Endothelial cell of umbilical vein (primary cell): ENCODE measurements around the gene PIF1. TPM values are rescaled to one million over a fixed set of nuclear protein-coding genes. Genes with fewer than 3 reads are reported as not detected.

ENCODE experiments used
- BruUV-seq: library from RNA; stranded (reverse); fragments of 400-500 nt; replicated peaks from 2 replicates; lab custom pipeline; 2021; lab: Mats Ljungman, UMichigan
- CTCF ChIA-PET: fragments of 300-600, 350-600 bp; sonication (Branson Sonifier 250); formaldehyde crosslinking; loops from one replicate; lab custom pipeline; 2021; ENCODE audit warnings: antibody characterized with exemption, inconsistent platforms; lab: Charles Lee
- POLR2A ChIA-PET: fragments of 300-600, 350-600 bp; sonication (Branson Sonifier 250); formaldehyde crosslinking; loops from one replicate; lab custom pipeline; 2021; ENCODE audit warnings: antibody characterized with exemption, inconsistent platforms; lab: Charles Lee
- DNase-seq: peaks from one replicate; pipeline ENCODE4 v3.0.0-alpha.2; 2011; ENCODE audit warnings: low read depth, low spot score
- FAIRE-seq: peaks from 2 replicates; lab custom pipeline; 2011; peaks lifted over from hg19 to GRCh38; lab: Jason Lieb, UNC
- H2AFZ ChIP-seq: 2 replicates; pipeline ENCODE4 v1.6.0; 2012; ENCODE audit warnings: low read depth, low read length, control low read depth, inconsistent platforms
- H3K27ac ChIP-seq: 2 replicates; pipeline ENCODE4 v1.5.1; 2011; ENCODE audit warnings: low read depth, mild to moderate bottlenecking, control low read depth, low read length, moderate library complexity; ENCODE audit not compliant: insufficient read depth
- H3K27me3 ChIP-seq, 2 experiments: 2 replicates each; pipeline versions ENCODE4 v1.6.0 to v1.6.1; 2011; ENCODE audit warnings: low read length in 2 of 2, mixed read lengths in 1 of 2; ENCODE audit not compliant: control insufficient read depth in 2 of 2, insufficient read depth in 2 of 2
- H3K36me3 ChIP-seq, 2 experiments: 2 replicates in 1 of 2; 3 replicates in 1 of 2; pipeline ENCODE4 v1.5.1; 2011; ENCODE audit warnings: low read length in 2 of 2, mild to moderate bottlenecking in 1 of 2, moderate library complexity in 1 of 2; ENCODE audit not compliant: control insufficient read depth in 2 of 2, insufficient read depth in 2 of 2; ENCODE audit errors: extremely low read depth in 1 of 2
- H3K4me1 ChIP-seq: 3 replicates; pipeline ENCODE4 v1.5.1; 2011; ENCODE audit warnings: mild to moderate bottlenecking, low read length; ENCODE audit not compliant: control insufficient read depth, insufficient read depth; ENCODE audit errors: extremely low read depth
- H3K4me2 ChIP-seq: 2 replicates; pipeline ENCODE4 v1.6.1; 2011; ENCODE audit warnings: low read length, control low read depth, mixed read lengths; ENCODE audit not compliant: insufficient read depth
- H3K4me3 ChIP-seq, 3 experiments: fragments of 200-600 bp in 1 of 3; sonication (generic), shearing (Covaris generic) in 1 of 3; replicated peaks in 1 of 3; 2 replicates each; pipeline ENCODE4 v1.5.1; 2011 to 2016; ENCODE audit warnings: control low read depth in 3 of 3, low read length in 3 of 3, mild to moderate bottlenecking in 2 of 3, inconsistent platforms in 1 of 3, low read depth in 1 of 3, moderate library complexity in 1 of 3; ENCODE audit not compliant: insufficient read depth in 1 of 3
- H3K79me2 ChIP-seq: 2 replicates; pipeline ENCODE4 v1.6.0; 2012; ENCODE audit warnings: low read length, inconsistent platforms; ENCODE audit not compliant: control insufficient read depth, insufficient read depth
- H3K9ac ChIP-seq: replicated peaks from 2 replicates; pipeline ENCODE3; 2011; ENCODE audit warnings: low read length, control low read depth; ENCODE audit not compliant: insufficient read depth; ENCODE audit errors: extremely low read depth
- H3K9me1 ChIP-seq: replicated peaks from 3 replicates; pipeline ENCODE4 v1.6.0; 2011; ENCODE audit warnings: mild to moderate bottlenecking, low read length; ENCODE audit not compliant: control insufficient read depth, insufficient read depth; ENCODE audit errors: extremely low read depth
- H3K9me3 ChIP-seq: replicated peaks from 2 replicates; pipeline ENCODE4 v1.5.1; 2012; ENCODE audit warnings: low read length, inconsistent platforms; ENCODE audit not compliant: control insufficient read depth, insufficient read depth
- H4K20me1 ChIP-seq: replicated peaks from 2 replicates; pipeline ENCODE3; 2011; ENCODE audit warnings: mild to moderate bottlenecking, low read length; ENCODE audit not compliant: control insufficient read depth, insufficient read depth; ENCODE audit errors: extremely low read depth
- CTCF ChIP-seq, 2 donors: IDR thresholded peaks; 1 replicate in 1 of 2; 2 replicates in 1 of 2; pipeline ENCODE4 v1.5.1; 2011; ENCODE audit warnings: low read length in 2 of 2, mild to moderate bottlenecking in 2 of 2, moderate library complexity in 2 of 2, control low read depth in 1 of 2, inconsistent platforms in 1 of 2, low read depth in 1 of 2; ENCODE audit not compliant: insufficient read depth in 1 of 2; ENCODE audit errors: extremely low read depth in 1 of 2
- FOS ChIP-seq: IDR thresholded peaks from 2 replicates; pipeline ENCODE4 v1.6.1; 2011; ENCODE audit warnings: mild to moderate bottlenecking, low read length, moderate library complexity, borderline replicate concordance; ENCODE audit not compliant: insufficient read depth
- MYC ChIP-seq: IDR thresholded peaks from one replicate; pipeline ENCODE4 v1.6.1; 2011; ENCODE audit warnings: mild to moderate bottlenecking, low read depth, low read length
- POLR2A ChIP-seq: IDR thresholded peaks from 2 replicates; pipeline ENCODE4 v1.6.1; 2012; ENCODE audit warnings: low read depth, mild to moderate bottlenecking, control low read depth, low read length
- dilution Hi-C: fragments of 300-500 bp; cut with MboI; formaldehyde crosslinking; loops from one replicate; pipeline ENCODE4 v1.15.0; 2019; ENCODE audit warnings: low sequenced_read_pairs; ENCODE audit not compliant: extremely low pct_ligation_motif_present
- intact Hi-C: fragments of 100-400 bp; cut with micrococcal nuclease; formaldehyde crosslinking; loops from one replicate; pipeline ENCODE4 v1.10.0; 2022
- polyA plus RNA-seq, 4 experiments: library from polyadenylated mRNA; depleted of rRNA in 3 of 4; stranded (reverse) in 3 of 4; unstranded in 1 of 4; fragments of >200 nt; gene quantifications; 2 replicates each; pipeline versions ENCODE4 v1.2.1 to v1.2.3, GENCODE V29; 2011 to 2012; ENCODE audit warnings: missing spikeins in 1 of 4
- total RNA-seq: library from RNA; stranded (reverse); gene quantifications from 2 replicates; pipeline ENCODE4 v1.2.3, GENCODE V29; 2021

Gene PIF1
- total and polyA plus RNA-seq, 2 donors (not counting 3 experiments of a cell fraction or from before 2014, with no cell fraction given) = 18.6 to 52.7 TPM

GRCh38 chr15:64856429-64857145, 31.1 kb upstream of the PIF1 start:
- intact Hi-C loops (loop anchor here (5.0 kb wide), 1 partner anchor 36 kb away; no protein-coding TSS in a partner anchor), dilution Hi-C loops (no loop called here)
- Histone ChIP-seq H3K9me3 (no peaks in the 10 kb centered on the region), H3K36me3 (peaks cover 6 to 32% of the 10 kb centered on the region in 2 experiments), H3K9ac (no peak overlapping the region), H3K27ac (peak overlapping the region; percentile 38), H4K20me1 (no peaks in the 10 kb centered on the region), H3K27me3 (no peaks in the 10 kb centered on the region), H3K9me1 (no peaks in the 10 kb centered on the region), H3K4me2 (no peak overlapping the region), H2AFZ (no peak overlapping the region), H3K79me2 (peaks cover 25% of the 10 kb centered on the region), H3K4me3 (no peak overlapping the region), H3K4me1 (peaks cover 29% of the 10 kb centered on the region)
- CTCF ChIA-PET = interaction anchor here (0.9 to 2.5 kb wide), 5 partner anchors 9 to 49 kb away, joined by 3 to 15 read pairs (median 4); no protein-coding TSS in a partner anchor
- FAIRE-seq (no peak), DNase-seq (peak; percentile 57)
- POLR2A ChIA-PET = no interaction called here
- no TSS peak for BruUV-seq
- no peak for TF ChIP-seq MYC
- no peak for TF ChIP-seq FOS
- no peak for TF ChIP-seq POLR2A
- no peak for TF ChIP-seq CTCF (IDR thresholded peaks at IDR 0.05; ENCODE audit: extremely low read depth in 1 of 2, insufficient read depth in 1 of 2, low read depth in 1 of 2, low read length in 2 of 2)
